ENCODE results near the gene SKAP1.
"Not testable (repeated sequence)": the region's sequence is repeated elsewhere in the genome, so short reads cannot be mapped to it uniquely, and the experiment has no call there.

Gene SKAP1

DNA sequence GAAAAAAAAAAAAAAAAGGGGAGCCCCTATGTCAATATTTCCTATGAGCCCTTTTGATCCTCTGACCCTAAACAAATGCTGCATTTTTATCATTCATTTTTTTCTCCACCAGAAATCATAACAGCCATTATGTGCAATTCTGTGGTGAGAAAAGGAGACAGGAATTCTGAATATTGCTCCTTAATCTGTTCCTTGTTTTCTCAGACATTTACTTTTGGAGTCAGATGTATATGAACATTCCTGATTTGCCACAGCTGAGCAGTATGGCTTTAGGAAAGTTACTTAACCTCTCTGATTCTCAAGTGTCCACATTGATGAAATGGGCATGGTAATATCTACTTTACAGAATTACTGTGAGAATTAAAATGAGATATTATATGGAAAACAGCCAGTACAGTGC is 144.4 kb downstream of the SKAP1 start:
- no peak for DNase-seq (ENCODE audit: low read depth, low spot score)

DNA sequence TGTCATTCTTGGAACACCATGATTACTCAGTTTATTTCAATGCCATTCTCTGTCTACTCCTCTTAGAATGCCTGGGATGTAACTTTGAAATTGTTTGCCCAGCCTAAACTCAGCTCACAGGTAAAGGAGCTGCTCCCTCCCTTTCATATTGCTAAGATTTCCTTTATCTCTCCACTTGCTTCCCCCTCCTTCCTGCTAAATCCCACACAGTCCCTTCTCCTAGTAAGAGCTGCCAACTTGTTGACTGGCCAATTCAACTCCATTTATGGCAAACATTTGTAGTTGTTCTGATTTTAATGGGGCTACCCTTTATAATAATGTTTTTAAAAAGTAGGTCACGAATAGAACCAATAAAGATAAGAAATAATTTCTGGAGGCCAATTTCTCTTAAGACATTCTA is 146.1 kb downstream of the SKAP1 start:
- no peak for DNase-seq (ENCODE audit: low read depth, low spot score)

GRCh38 chr17:48283411-48283810 is 146.6 kb downstream of the SKAP1 start:
- DNase-seq (ENCODE audit: low read depth, low spot score) = no peak

DNA sequence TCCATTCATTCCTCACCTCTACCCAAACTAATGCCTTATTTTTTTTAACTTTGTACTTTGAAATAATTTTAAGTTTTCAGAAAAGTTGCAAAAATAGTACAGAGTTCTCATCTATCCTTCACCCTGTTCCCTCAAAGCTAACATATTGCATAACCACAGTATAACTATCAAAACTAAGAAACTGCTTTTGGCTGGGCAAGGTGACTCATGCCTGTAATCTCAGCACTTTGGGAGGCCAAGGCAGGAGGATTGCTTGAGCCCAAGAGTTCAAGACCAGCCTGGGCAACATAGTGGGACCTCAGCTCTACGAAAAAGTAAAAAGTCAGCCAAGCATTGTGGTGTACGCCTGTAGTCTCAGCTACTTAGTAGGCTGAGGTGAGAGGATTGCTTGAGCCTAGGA is 147.7 kb downstream of the SKAP1 start:
- no peak for DNase-seq (ENCODE audit: low read depth, low spot score)

DNA sequence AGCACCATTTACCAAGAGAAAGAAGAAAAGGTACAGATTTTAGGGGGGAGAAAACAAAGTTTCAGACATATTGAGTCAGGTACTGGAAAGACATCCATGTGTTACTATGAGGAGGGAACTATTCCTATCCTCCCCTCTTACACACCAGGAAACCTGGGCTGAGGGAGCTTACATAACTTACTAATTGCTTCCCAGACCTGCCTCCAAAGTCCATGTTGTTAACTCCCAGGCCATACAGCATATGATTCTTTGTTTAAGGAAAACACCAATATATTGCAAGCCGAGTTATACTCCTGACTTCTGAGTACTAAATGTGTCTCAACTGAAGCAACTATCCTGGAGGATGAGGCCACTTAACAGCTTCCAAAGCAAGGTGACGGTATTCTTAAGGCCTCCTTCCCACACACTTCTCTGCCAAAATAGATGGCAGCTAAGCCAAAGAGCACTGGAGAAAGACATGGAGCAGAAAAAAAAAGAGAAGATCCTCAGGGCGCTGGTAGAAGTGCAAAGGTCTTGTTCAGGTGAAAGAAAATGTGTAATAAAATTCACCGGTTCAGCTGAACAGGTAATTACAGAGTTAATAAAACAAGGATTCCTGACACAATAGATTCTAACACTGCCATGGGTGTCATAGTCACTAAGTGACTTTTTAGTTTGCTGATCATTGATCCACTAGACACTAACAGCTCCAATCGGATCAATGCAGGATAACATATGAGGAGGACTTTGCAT is 151.1 kb downstream of the SKAP1 start:
- no peak for DNase-seq (ENCODE audit: low read depth, low spot score)

DNA sequence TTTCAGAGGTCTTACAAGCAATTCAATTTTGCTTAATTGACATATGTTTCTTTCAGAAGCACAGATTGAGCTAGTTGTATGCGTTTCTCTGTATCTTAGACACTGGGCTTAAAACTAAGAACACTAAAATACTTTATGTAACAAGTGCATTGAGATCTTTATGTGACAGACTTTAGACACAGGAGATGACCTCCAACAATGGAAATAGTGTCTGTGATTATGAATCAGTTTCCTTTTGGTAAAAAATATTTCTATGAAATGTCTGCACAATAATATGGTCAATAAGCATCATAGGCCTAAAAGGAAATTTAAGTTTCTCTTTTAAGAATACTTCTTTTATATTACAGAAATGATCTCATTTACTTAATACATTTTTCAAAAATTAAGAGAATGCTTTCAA is 153.2 kb downstream of the SKAP1 start:
- no peak for DNase-seq (ENCODE audit: low read depth, low spot score)

- DNase-seq (ENCODE audit: low read depth, low spot score) = no peak
Measured at GRCh38 chr17:48270899-48271298, 159.1 kb downstream of the SKAP1 start.

GRCh38 chr17:48269209-48269608 is 160.8 kb downstream of the SKAP1 start:
- no peak for DNase-seq (ENCODE audit: low read depth, low spot score)

- DNase-seq (ENCODE audit: low read depth, low spot score) = no peak
Measured at GRCh38 chr17:48263731-48264035, 166.3 kb downstream of the SKAP1 start.

- DNase-seq (ENCODE audit: low read depth, low spot score) = no peak
Measured at GRCh38 chr17:48262982-48263730, 166.9 kb downstream of the SKAP1 start.

- DNase-seq (ENCODE audit: low read depth, low spot score) = no peak
Measured at GRCh38 chr17:48261297-48261880, 168.6 kb downstream of the SKAP1 start.

DNA sequence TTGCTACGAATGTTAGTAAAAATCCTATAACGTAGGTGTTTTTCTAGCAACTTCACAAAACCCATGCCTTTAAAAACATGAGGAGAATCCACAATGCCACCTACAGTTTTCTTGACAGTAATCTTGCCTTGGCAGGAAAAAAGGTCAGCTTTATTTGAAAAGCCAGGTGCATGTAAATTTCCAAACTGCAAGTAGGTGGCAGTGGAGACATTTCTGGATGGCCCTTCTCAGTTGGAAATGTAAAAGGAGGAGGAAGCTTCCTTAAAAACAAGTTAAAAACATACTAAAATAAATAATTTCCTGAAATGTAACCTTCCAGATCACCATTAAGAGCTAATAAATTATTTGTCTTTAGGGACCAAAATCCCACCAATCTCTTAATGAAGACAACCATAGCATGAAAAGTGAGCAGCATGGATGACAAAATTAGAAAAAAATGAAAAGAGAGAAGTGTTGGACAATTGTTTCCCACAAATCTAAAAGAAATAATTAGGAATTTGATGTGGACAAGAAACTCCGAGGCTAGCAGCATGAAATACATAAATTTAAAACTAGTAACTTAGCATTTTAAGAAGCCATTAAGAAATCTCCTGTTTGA is 170.2 kb downstream of the SKAP1 start:
- no peak for DNase-seq (ENCODE audit: low read depth, low spot score)

DNA sequence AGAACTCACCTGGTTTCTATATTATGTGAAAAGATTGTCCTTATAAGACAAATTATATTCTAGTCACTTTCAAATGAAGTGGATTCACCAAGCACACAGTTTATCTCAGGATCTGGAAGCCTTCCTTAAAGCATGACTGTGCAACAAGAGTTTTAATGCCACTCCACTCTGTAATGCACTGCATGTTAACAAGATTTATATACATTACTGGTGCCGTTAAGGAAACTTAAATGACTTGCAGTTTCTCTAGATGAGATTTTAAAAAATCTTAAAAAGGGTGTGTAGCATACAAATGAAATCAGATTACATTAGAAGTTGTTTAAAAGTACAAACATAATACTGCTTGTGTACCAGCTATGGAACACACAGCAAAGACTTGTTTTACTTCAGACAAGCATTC is 171.7 kb downstream of the SKAP1 start:
- no peak for DNase-seq (ENCODE audit: low read depth, low spot score)

GRCh38 chr17:48255759-48256158 is 174.3 kb downstream of the SKAP1 start:
- DNase-seq (ENCODE audit: low read depth, low spot score) = no peak

DNA sequence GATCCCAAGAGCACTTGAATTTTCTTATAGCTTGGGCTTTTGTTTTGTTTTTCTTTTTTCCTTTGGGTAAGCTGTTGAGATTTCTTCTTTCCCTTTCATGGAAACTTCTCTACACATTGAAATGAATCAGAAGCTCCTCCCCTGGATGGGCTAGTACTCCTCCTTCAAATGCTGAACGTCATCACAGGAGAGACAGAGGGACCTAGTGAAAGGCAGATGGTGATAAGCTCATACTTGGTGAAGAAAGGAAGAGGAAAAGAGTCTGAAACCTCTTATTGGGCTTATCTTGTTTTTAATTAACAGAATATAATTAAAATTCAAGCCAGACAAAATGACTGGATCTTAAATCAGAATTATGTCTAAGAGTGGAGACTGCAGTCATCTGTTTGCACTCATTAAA is 175.1 kb downstream of the SKAP1 start:
- no peak for DNase-seq (ENCODE audit: low read depth, low spot score)

GRCh38 chr17:48253975-48254374 is 176.0 kb downstream of the SKAP1 start:
- DNase-seq (ENCODE audit: low read depth, low spot score) = no peak

DNA sequence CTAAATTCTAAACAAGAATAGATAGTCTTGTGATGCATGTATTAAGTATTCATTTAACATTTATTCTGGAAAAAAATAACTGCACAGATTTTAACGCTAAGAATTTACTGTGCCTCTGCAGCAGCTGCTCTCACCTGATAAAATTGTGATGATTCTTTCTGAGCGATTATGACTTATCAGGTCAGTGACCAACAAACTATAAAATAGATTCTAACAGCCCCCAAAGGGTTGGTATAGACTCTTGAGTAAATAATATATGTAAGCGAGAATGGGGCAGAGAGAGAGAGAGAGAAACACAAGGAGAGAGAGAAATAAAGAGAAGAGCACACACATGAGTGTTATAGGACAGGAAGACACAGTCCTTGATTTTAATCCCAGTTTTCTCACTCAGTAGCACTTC is 178.1 kb downstream of the SKAP1 start:
- DNase-seq (ENCODE audit: low read depth, low spot score) = no peak

DNA sequence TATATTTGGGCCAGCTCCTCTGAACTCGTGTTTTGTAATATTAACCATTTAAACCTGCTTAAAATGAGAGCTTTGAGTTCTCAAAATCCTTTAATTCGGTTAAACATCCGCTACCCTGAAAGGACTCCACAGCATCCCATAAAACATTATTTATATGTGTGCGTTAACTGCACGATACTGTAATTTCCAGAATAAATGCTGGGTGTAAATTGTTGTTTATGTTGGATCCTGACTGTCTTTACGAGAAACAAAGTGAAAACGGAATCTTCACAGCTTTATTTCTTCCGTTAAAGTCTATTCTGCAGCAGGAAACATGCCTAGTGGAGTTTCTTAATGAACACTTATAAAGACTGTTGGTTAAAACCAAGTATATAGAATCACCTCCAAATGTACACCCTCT is 179.1 kb downstream of the SKAP1 start:
- no peak for DNase-seq (ENCODE audit: low read depth, low spot score)

DNA sequence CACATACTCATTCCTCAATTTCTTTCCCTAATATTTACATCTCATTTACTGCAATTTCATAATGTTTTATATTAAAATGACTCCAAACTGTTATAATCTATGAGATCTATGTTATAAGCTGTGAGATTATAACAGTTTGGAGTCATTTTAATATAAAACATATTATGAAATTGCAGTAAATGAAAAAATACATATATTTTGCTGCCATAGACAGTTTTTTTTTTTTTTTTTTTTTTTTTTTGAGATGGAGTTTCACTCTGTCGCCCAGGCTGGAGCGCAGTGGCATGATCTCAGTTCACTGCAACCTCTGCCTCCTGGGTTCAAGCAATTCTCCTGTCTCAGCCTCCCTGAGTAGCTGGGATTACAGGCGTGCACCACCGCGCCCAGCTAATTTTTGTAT is 180.0 kb downstream of the SKAP1 start:
- not testable (repeated sequence) for DNase-seq (ENCODE audit: low read depth, low spot score)

DNA sequence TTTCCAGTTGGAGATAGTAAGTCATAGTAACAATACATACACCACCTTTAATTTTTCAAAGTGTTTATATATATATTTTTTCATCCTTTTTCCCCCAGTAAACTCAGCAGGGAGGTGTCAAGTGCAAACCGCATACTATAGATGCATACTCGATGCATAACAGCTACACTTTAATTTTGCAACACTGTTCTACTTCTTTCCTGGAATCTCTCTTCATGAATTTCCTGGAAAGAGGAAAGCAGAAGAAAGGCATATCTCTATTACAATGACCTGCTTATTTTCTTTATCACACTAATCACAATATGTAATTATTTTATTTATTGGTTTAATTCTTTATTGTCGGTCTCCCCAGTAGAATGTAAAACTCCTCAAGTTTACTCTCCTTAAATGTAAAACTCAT is 182.4 kb downstream of the SKAP1 start:
- DNase-seq (ENCODE audit: low read depth, low spot score) = no peak

DNA sequence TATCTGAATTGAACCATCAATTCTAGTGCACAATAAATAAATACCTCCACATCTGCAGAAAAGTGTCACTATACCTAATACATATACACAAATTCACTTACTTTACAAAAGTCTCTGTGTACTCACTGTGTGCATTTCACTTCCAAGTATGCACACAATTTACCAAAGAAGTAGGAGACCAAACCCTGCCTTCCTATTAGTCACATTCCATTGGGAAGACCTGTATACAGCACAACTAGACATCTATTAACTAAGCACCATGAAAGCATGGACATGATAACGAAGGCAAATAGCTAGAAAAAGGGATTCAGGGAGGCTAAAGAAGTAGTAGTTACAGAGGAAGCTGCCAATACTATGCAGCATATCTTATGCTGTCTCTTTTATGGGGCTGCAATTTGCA is 183.0 kb downstream of the SKAP1 start:
- no peak for DNase-seq (ENCODE audit: low read depth, low spot score)

GRCh38 chr17:48246612-48247011 is 183.4 kb downstream of the SKAP1 start:
- DNase-seq (ENCODE audit: low read depth, low spot score) = no peak

Data from activated CD4-positive, CD25-positive, alpha-beta regulatory T cell treated with anti-CD3 and anti-CD28 coated beads, Interleukin-2, amount 50 U/mL, for 16 hours (primary cell).